HG02943 (cell line): ENCODE results near the gene STARD10.
"Not testable (repeated sequence)": the region's sequence is repeated elsewhere in the genome, so short reads cannot be mapped to it uniquely, and the experiment has no call there.

ENCODE experiments used
- ATAC-seq: cut with Tn5 transposase; IDR thresholded peaks from one replicate; pipeline ENCODE4 v1.9.1; 2021; ENCODE audit warnings: mild to moderate bottlenecking, low read depth, moderate library complexity; ENCODE audit not compliant: unreplicated experiment

STARD10 gene

GRCh38 chr11:72811686-72812085 lies 17.8 kb upstream of the STARD10 start:
- ATAC-seq = not testable (repeated sequence)

GRCh38 chr11:72808331-72808798 lies 14.5 kb upstream of the STARD10 start:
- ATAC-seq = no peak

DNA sequence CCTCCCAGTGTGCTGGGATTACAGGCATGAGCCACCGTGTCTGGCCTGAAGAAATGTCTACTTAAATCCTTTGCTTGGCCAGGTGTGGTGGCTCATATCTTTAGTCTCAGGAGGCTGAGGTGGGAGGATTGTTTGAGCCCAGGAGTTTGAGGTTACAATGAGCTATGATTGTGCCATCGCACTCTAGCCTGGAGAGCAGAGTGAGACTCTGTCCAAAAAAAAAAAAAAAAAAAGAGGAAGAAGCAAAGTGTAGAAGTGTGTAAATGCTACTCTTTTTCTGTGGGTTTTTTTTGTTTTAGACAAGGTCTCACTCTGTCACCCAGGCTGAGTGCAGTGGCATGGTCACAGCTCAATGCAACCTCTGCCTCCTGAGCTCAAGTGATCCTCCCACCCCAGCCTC lies 13.9 kb upstream of the STARD10 start:
- ATAC-seq = no peak

DNA sequence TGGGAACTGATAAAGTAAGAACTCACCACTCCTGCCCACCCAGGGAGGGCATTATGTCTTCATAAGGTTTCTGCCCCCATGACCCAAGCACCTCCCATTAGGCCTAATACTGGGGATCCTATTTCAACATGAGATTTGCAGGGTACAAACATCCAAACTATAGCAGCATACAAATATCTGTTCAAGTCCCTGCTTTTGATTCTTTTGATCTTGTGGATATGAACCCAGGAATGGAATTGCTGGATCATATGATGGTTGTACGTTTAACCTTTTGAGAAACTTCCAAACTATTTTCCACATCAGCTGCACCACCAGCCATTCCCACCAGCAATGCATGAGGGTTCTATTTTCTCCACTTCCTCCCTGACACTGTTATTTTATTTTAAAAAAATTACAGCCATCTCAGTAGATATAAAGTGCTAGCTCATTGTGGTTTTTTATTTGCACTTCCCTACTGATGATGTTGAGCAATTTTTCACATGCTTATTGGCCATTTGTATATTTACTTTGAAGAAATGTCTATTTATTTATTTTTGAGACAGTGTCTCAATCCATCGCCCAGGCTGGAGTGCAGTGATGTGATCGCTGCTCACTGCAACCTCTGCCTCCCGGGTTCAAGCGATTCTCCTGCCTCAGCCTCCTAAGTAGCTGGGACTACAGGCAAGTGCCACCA lies 13.3 kb upstream of the STARD10 start:
- no peak for ATAC-seq

GRCh38 chr11:72806378-72806777 lies 12.5 kb upstream of the STARD10 start:
- ATAC-seq = not testable (repeated sequence)

DNA sequence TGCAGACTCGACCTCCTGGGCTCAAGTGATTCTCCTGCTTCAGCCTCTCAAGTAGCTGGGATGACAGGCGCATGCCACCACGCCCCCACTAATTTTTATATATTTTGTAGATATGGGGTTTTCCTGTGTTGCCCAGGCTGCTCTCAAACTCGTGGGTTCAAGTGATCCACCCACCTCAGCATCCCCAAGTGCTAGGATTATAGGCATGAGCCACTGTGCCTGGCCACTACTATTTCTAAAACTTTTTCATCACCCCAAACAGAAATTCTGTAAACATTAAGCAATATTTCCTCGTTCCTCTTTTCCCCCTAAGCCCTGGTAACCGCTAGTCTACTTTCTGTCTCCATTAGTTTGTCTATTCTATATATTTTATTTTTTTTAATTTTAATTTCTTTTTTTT lies 11.4 kb upstream of the STARD10 start:
- no peak for ATAC-seq

DNA sequence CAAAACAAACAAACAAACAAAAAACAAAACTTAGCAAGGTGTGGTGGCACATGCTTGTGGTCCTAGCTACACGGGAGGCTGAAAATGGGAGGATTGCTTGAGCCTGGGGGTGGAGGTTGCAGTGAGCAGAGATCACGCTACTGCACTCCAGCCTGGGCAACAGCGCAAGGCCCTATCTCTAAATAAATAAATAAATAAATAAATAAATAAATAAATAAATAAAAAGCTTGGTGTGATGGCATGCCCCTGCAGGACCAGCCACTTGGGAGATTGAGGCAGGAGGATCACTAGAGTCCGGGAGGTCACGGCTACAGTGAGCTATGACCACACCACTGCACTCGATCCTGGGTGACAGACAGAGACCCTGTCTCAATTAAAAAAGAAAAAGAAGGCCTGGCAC lies 9.0 kb upstream of the STARD10 start:
- ATAC-seq = no peak

GRCh38 chr11:72799441-72799840 lies 5.6 kb upstream of the STARD10 start:
- no peak for ATAC-seq

DNA sequence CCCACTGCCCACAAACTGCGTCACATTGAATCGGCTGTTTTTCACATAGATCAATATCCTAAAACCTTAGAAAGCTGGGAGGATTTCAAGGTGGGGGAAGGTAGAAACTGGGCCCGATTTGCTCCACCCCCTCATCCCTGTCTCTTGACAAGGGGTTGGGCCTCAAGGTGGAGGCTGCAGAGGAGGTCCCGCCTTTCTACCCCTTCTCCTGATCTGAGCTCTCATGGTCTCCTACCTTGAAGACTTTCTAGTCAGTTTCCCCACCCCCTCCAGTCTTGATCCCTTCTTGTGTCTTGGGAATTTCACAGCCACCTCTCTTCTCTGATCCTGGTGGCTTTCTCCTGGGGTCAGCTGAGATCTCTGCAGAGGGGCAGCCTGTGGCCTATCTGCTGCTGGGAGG lies 4.5 kb upstream of the STARD10 start:
- no peak for ATAC-seq

- ATAC-seq = no peak
These were observed 797 bp downstream of the STARD10 start for GRCh38 chr11:72793076-72793424.

GRCh38 chr11:72792437-72793021 lies 1.3 kb downstream of the STARD10 start:
- ATAC-seq = no peak

DNA sequence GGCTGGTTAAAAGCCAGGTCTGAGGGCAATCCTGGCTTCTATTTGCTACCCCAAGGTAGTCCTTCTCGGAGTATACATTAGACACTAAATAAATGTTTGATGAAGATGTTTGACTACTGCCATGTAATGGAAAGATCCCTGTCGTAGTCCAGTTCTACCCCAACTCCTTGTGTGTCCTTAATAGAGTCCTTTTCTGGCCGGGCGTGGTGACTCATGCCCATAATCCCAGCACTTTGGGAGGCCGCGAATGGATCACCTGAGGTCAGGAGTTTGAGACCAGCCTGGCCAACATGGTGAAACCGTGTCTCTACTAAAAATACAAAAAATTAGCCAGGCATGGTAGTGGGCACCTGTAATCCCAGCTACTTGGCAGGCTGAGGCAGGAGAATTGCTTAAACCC lies 2.6 kb downstream of the STARD10 start:
- ATAC-seq = not testable (repeated sequence)

GRCh38 chr11:72789493-72790131 lies 4.2 kb downstream of the STARD10 start:
- no peak for ATAC-seq

GRCh38 chr11:72788241-72788640 lies 5.6 kb downstream of the STARD10 start:
- ATAC-seq = no peak

DNA sequence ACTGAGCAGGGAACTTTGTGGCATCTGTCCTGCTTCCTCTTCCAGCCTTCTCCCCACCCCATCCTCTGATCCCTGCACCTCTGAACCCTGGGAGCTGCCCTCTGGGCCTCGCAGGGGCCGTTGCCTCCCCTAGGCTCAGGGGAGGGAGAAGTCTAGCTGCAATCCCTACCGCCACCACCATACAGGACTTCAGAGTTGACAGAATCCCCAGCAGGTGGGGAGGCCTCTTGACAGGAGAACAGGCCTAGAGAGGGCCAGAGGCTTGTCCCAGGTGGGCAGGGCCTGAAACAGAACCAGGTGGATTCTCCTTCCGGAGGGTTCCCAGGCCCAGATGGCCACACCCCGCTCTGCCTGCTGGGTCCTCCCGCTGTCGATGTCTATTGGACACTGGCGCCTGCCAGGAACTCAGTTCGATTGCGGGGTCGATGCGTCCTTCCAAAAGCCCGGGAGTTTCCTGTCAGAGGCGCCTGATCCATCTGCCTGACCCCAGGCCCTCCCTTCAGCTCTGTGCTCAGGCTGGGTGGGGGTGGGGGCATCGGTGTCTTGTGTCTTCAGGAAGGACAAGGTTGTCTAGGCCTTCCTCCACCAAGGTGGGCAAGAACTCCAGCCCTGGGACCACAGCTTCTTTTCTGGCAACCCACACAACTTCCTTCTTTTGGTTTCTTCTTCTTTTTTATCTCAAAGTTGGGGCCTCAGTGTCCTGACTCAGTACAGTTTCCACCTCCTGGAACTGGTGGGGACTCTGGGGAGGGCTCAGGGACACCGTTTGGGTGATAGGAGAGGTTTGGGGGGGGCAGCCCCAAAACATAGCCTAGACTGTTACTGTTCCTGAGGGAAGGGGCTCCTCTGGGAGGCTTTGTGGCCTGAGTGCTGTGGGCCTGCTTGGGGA lies 6.4 kb downstream of the STARD10 start:
- no peak for ATAC-seq

- ATAC-seq = no peak
These were observed 7.3 kb downstream of the STARD10 start for GRCh38 chr11:72786305-72787215.

DNA sequence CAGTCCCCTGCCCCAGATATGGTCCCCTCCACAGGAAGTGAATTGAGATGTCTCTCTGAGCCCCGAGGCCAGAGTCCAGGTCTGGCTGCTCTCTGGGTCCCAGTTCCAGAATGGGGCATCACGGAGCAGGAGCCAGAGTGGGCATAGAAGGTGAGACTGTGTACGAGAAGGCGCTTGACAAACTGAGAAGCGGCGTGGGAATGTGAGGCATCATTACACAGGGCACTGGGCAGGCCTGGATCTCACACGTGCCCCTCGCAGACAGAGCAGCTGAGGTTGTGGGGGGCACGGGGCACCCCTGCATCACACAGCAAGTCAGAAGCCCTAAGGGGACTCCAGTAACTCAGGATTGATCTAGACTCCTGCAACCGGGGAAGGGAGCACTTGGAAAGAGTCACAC lies 9.2 kb downstream of the STARD10 start:
- no peak for ATAC-seq

- ATAC-seq = no peak
These were observed 10.5 kb downstream of the STARD10 start for GRCh38 chr11:72783144-72783905.
